Endometrium (tissue), 2 donors: ENCODE data around the gene CHCHD4.
"Not testable (repeated sequence)": the region's sequence is repeated elsewhere in the genome, so short reads cannot be mapped to it uniquely, and the experiment has no call there.

Source experiments
- FAIRE-seq: peaks from 2 replicates; lab custom pipeline; 2012; peaks lifted over from hg19 to GRCh38; lab: Jason Lieb, UNC
- donor health status: control.
- donor health status: control.

CHCHD4 gene

GRCh38 chr3:14134291-14134690 is 9.6 kb upstream of the CHCHD4 start:
- no peak for FAIRE-seq

GRCh38 chr3:14133876-14134275 is 9.2 kb upstream of the CHCHD4 start:
- no peak for FAIRE-seq

DNA sequence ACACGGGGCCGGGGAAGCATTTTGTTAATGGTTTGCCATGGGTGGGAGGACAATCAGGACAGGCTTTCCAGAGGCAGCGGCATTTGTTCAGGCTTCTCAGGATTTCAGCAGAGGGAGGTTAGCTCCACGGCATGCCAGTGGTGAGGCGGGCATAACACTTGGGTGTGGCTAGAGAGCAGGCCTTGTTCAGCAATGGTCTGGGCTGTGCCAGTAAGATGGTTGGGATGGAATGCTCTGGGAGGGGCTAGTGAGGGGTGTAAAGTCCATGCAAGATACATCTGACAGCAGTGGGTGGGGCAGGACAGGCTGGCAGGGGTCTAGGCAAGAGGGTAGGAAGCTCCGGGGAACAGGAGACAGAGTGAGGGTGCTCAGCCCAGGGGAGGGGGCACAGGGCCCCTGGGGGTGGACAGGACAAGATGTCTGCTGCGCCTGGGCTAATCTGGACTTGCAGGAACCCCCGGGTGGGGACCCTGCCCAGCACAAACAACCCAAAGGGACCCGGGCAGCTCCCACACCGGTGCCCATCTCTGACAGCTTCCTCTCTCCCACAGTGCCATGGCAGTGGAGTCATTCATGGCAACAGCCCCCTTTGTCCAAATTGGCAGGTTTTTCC is 8.6 kb upstream of the CHCHD4 start:
- no peak for FAIRE-seq

GRCh38 chr3:14132689-14133088 is 8.0 kb upstream of the CHCHD4 start:
- FAIRE-seq: no peak

DNA sequence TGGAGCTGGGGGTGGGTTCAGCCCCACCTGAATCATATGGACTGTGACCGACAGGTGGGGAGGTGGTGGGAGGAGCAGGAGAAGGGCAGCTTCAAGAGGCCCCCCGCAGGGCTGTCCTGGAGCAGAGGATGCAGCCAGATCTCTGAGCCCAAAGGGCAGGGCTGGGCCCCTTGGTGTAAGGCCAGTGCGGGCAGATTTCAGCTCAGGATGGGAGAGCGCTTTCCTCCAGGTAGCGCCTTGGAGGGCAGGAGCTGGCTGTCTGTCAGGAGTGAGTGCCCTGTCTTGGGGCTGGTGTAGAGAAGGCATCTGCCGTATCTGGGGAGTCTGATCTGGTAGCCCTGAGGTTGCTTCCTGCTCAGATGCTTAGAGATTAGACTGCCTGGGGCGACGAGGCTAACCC is 7.5 kb upstream of the CHCHD4 start:
- FAIRE-seq: no peak

DNA sequence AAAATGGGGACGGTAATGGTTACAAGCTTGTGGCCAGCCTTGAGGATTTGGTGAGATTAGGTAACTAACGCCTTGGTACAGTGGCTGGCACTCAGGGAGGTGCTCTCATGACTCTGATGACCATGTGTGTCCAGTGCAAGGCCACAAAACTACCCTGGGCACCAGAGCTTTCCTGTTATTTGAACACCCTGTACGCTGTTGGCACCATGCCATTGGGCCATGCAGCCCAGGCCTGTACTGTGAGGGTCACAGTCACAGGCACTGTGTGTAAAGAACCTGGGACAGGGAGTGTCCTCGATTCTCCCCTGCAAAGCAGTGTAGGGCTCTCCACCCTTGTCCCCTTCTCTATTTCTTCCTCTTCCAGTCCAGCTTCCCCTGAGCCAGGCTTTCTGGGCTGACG is 6.5 kb upstream of the CHCHD4 start:
- no peak for FAIRE-seq

GRCh38 chr3:14130707-14131106 is 6.0 kb upstream of the CHCHD4 start:
- FAIRE-seq: no peak

GRCh38 chr3:14130230-14130629 is 5.6 kb upstream of the CHCHD4 start:
- FAIRE-seq: no peak

- FAIRE-seq: no peak
Measured at GRCh38 chr3:14129296-14129695, 4.6 kb upstream of the CHCHD4 start.

- FAIRE-seq: no peak
Measured at GRCh38 chr3:14128724-14129123, 4.1 kb upstream of the CHCHD4 start.

DNA sequence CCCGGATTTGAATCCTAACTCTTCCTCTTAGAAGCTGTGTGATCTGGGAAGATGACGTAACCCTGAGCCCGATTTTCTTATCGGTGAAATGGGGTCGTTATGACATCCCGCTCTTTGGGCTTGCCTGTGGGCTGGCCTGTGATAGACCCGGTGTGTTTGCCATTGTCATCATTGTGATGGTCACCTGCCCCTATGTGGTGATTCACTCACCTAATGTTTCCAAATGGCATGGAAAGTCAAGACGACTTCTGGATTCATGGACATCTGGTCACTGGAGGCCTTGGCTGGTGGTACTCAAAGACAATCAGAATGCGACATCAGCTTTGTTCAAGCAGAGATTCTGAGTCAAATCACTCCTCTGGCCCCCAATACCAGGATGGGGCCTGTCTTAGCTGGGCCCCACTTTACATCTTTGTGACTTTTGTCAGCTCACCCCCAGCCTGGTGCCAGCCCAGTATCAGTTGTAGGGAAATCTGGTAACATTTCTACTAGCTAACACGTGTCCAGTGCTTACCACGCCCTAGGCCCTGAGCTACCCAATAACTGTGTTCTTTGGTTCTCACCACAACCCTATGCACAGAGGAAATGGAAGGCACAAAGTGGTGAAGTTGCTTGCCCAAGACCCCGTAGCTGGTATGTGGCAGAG is 3.0 kb upstream of the CHCHD4 start:
- FAIRE-seq: no peak

- FAIRE-seq: no peak
Measured at GRCh38 chr3:14126887-14127505, 2.3 kb upstream of the CHCHD4 start.

DNA sequence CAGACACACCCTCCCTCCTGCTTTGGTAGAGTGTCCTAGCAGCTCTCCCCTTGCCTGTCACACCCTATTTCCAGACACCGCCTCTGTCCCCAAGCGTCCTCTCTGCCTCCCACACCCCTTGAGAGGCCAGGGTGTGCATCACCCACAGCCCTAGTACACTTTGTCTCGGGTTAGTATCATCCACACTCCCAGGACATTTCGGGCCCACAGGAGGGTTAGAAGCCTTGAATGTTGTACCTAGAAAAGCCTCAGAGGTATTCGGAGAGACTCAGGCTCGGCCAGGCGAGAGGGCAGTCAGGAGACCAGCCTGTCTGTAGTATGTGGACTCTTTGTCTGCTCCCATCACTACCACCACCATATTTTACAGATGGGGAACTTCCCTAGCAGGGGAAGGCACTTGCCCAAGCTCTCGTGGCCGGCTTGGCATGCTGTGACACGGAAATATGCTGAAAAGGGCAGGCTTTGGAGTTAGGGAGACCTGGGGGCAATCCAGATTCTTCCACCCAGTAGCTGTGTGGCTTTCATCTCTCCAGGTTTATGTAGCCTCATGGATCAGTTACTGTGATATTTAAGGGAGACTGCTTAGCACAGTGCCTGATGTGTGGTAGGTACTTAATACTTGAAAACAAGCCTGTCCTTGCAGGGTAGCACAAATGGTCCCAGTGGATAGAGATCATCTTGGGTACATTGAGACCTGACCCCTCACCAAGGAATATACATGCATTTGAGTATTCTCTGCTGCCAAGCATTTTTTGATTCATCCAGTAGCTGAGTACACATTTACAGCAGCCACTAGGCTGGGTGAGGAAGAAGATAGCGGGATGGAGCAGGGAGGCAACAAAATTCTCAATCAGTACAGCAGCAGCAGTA is 1.6 kb upstream of the CHCHD4 start:
- FAIRE-seq: no peak

GRCh38 chr3:14125193-14126016 is 735 bp upstream of the CHCHD4 start:
- no peak for FAIRE-seq

DNA sequence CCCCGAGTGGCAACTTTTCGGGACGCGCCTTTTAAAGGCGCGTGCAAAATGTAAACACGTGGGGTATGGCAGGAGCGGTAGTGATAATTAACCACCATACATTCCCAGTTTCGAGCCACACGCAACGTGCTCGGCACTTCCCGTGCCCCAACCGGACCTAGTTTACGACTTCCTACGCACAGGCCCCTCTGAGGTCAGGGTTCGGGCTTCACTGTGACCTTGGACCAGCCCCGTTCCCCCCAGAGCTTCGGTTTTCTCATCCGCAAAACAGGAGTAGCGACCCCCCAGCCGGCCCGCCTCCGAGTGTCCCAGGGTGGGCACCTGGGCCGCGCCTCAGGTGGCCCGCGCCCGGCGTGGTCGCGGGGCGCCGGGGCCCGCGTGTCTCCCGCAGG is 451 bp downstream of the CHCHD4 start:
- FAIRE-seq: no peak

GRCh38 chr3:14123308-14124222 is 1.1 kb downstream of the CHCHD4 start:
- FAIRE-seq: no peak

- FAIRE-seq: no peak
Measured at GRCh38 chr3:14122301-14122700, 2.4 kb downstream of the CHCHD4 start.

DNA sequence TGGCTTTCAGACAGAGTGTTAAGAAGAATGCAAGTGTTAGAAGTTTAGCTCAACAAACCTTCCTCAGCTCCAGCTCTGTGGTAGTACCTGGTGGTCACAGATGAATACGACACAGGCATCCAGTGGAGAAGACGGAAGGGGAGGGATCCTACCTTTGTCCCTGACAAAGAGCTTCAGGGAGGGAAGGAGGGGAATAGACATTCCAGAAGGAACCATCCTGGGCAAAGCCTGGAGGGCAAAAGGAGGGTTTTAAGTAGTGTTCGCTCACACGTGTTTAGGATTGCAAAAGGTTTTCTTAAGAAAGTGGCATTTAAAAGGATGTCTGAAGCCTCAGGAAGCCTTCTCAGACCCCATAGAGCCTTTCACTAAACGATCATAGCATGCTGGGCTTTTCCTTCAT is 2.8 kb downstream of the CHCHD4 start:
- no peak for FAIRE-seq

DNA sequence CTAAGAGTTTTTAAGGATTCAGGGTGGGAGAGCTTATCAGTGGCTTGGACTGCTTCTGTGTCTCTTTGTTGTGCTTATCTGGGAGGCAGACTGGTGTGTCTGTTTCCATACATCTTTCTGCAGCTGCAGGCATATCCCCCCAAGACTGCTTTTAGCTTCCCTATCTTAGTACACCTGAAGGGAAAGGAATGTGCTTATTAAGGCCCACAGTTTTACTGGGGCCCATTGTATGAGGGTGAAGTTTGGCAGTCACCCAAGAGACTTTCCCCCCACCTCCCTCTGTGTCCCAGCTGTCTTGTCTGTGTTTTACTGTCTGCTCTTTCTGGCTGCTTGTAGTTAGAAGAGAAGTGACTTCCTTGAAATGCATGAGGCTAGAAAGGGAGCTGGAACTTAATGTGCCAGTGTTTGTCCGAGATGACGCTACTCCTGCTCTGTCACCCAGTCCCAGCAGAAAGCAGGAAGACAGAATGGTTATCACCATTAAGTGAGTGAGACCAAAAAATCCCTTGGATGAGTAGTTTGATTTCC is 3.7 kb downstream of the CHCHD4 start:
- not testable (repeated sequence) for FAIRE-seq

GRCh38 chr3:14120111-14120920 is 4.4 kb downstream of the CHCHD4 start:
- FAIRE-seq: no peak
